GM18526 (cell line): ENCODE measurements around the gene CAMTA1.

ENCODE experiments used
- POLR2A ChIP-seq: IDR thresholded peaks from 3 replicates; pipeline ENCODE4 v1.6.1; 2011; ENCODE audit not compliant: insufficient read length; ENCODE audit errors: extremely low read depth

CAMTA1 gene

GRCh38 chr1:7650801-7651200 is 865.5 kb downstream of the CAMTA1 start:
- TF ChIP-seq POLR2A, result no peak

DNA sequence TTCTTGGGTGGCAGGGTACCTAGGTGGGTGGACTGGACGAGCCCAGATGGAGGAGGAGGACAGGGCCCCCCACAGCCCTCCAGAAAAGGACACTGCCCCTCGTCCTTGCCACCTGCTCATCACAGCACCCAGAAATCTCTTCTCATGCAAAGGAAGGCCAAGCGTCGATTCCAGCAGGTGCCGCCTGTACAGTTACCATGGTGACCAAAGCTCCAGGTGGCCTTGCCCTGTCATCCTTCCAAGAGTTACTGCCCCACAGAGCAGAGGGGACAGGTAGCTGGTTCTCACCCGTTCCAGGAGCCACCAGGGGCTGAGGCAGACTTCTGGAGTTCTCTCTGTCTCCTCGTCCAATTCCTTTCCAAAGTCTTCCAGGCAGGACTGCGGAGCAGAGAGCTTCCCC is 865.9 kb downstream of the CAMTA1 start:
- no peak for TF ChIP-seq POLR2A

DNA sequence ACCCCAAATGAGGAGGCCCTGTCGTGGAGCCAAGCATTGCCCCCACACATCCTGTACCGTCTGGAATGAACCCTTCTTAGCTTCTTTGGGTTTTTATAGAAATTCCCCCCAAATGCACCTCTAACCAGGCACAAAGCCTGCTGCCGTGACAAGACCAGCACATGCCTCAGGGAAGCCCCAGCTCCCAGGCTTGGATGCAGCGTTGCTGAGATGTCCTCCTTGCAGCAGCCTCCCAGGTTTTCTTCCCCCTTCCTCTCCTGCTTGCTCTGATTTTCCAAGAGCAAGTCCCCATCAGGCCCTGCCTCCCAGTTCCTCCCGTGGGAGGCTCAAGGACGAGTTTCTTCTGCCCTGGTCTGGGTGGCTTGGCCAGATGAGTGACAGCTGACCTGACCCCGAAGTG is 866.8 kb downstream of the CAMTA1 start:
- TF ChIP-seq POLR2A, result no peak

- TF ChIP-seq POLR2A, result no peak
Measured at GRCh38 chr1:7652515-7653098, 867.4 kb downstream of the CAMTA1 start.

- no peak for TF ChIP-seq POLR2A
Measured at GRCh38 chr1:7654725-7655124, 869.5 kb downstream of the CAMTA1 start.

- no peak for TF ChIP-seq POLR2A
Measured at GRCh38 chr1:7655354-7655753, 870.1 kb downstream of the CAMTA1 start.

GRCh38 chr1:7656557-7657215 is 871.4 kb downstream of the CAMTA1 start:
- no peak for TF ChIP-seq POLR2A

- no peak for TF ChIP-seq POLR2A
Measured at GRCh38 chr1:7657287-7658016, 872.2 kb downstream of the CAMTA1 start.

DNA sequence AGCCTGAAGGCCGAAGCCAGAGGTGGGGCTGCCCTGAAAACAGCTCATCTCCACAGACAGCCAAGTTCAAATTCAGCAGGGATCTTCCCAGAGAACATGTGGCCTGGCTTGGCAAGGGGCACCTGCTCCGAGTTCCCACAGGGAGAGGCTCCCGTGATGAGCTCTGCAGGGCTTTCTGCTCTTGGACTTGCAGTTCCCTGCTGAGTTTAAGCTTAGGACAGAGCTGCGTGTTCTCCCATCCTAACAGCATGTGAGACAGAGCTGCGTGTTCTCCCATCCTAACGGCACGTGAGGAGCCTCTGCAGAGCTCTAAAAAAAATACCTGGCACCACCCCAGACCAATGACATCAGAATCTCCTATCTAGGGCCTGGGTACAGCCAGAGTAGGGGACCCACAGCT is 872.8 kb downstream of the CAMTA1 start:
- no peak for TF ChIP-seq POLR2A

GRCh38 chr1:7659514-7659913 is 874.3 kb downstream of the CAMTA1 start:
- no peak for TF ChIP-seq POLR2A

- TF ChIP-seq POLR2A, result no peak
Measured at GRCh38 chr1:7663451-7664146, 878.3 kb downstream of the CAMTA1 start.

- no peak for TF ChIP-seq POLR2A
Measured at GRCh38 chr1:7664147-7664892, 879.1 kb downstream of the CAMTA1 start.

- no peak for TF ChIP-seq POLR2A
Measured at GRCh38 chr1:7664893-7665250, 879.6 kb downstream of the CAMTA1 start.

DNA sequence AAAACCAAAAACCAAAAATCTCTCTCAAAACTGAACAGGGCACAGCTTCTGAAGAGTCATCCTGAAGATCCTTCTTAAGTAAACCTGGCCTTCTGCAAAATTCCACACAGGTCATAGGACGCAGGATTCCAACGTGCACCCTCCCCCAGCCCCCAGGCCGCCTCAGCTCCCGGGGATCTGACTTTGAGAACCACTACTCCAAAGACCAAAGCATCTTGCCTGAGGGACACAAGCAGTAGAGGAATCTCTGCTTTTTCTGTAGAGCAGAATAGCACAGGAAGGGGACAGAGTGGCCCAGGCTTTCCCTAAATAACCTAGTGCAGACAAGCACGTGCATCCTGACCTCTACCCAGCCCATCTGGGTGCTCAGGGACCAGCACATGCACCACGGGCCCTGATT is 881.0 kb downstream of the CAMTA1 start:
- TF ChIP-seq POLR2A, result no peak

DNA sequence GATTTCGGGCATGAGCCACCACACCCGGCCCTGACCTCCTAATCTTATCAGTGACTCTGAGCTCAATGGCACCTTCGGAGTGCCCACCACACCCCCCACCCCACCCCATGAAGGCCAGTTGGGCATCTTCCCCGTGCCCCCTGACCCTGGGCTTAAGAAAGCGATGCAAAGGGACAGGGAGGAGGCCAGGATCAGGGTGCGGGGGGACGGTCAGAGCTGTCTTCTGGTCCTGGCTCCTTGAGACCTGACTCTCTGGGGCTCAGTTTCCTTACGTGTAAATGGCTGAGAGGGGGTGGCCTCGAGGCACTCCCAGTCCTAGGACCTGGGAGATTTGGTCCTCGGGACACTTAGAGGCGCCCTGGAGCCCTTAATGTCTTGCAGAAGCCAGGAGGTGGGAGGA is 881.9 kb downstream of the CAMTA1 start:
- no peak for TF ChIP-seq POLR2A
